GM13977 (cell line): ENCODE measurements around the gene SQOR.
A peak's percentile ranks its signal among the peaks of the same experiment; 100 is the strongest.

Experiments used
- DNase-seq: peaks from one replicate; pipeline ENCODE4 v3.0.0; 2012; ENCODE audit warnings: low spot score
- CTCF ChIP-seq: IDR thresholded peaks from 2 replicates; pipeline ENCODE4 v1.5.1; 2012; ENCODE audit warnings: mild to moderate bottlenecking, control low read depth; ENCODE audit not compliant: insufficient read depth; ENCODE audit errors: extremely low read depth, missing control alignments
- in situ Hi-C: fragments of 300-500 bp; cut with MboI; formaldehyde crosslinking; loops from one replicate; pipeline ENCODE4 v1.12.0; 2022; ENCODE audit warnings: low sequenced_read_pairs, low pct_unique_long_range_greater_than_20kb, mixed read lengths, inconsistent platforms; ENCODE audit not compliant: unreplicated experiment

Gene SQOR

GRCh38 chr15:45588219-45588875 lies 46.5 kb upstream of the SQOR start:
- in situ Hi-C loops = no loop called here
- no peak for TF ChIP-seq CTCF

GRCh38 chr15:45589256-45589655 lies 45.6 kb upstream of the SQOR start:
- in situ Hi-C loops = no loop called here
- no peak for DNase-seq
- TF ChIP-seq CTCF = no peak

More at GRCh38 chr15:45588219-45588875, 46.5 kb upstream of the SQOR start:
- DNase-seq = no peak

GRCh38 chr15:45594319-45594718 lies 40.5 kb upstream of the SQOR start:
- in situ Hi-C loops = no loop called here
- no peak for TF ChIP-seq CTCF
- DNase-seq = no peak

- no peak for TF ChIP-seq CTCF
- in situ Hi-C loops = no loop called here
- DNase-seq = no peak
Observed at GRCh38 chr15:45594835-45595530, 39.8 kb upstream of the SQOR start.

GRCh38 chr15:45603881-45604280 lies 30.9 kb upstream of the SQOR start:
- DNase-seq = no peak
- no peak for TF ChIP-seq CTCF
- in situ Hi-C loops = no loop called here

- no peak for DNase-seq
- no peak for TF ChIP-seq CTCF
- in situ Hi-C loops = no loop called here
Observed at GRCh38 chr15:45604326-45604725, 30.5 kb upstream of the SQOR start.

GRCh38 chr15:45606413-45606812 lies 28.4 kb upstream of the SQOR start:
- in situ Hi-C loops = no loop called here
- peak; percentile 20 for DNase-seq
- no peak for TF ChIP-seq CTCF
